Measurements from ENCODE around the gene CDH11.

DNA sequence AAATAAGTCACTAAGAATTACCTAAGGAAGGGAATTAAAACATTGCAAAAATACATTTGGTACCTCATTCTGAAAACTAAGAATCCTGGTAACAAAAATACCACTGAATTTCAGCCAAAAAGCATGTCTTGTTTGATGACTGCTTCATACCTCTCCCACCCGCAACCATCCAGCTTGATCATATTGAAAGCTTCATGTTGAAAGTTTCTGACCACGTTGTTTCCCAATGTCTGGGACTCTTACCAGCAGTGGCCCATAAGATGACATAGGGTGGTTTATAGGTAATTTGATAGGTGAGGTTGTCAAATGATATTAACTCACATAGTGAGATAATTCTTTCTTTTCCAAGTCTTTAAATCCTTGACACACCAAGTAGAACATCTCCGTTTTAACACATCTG, 139.3 kb downstream of the CDH11 start:
- TF ChIP-seq, protein P1, sequence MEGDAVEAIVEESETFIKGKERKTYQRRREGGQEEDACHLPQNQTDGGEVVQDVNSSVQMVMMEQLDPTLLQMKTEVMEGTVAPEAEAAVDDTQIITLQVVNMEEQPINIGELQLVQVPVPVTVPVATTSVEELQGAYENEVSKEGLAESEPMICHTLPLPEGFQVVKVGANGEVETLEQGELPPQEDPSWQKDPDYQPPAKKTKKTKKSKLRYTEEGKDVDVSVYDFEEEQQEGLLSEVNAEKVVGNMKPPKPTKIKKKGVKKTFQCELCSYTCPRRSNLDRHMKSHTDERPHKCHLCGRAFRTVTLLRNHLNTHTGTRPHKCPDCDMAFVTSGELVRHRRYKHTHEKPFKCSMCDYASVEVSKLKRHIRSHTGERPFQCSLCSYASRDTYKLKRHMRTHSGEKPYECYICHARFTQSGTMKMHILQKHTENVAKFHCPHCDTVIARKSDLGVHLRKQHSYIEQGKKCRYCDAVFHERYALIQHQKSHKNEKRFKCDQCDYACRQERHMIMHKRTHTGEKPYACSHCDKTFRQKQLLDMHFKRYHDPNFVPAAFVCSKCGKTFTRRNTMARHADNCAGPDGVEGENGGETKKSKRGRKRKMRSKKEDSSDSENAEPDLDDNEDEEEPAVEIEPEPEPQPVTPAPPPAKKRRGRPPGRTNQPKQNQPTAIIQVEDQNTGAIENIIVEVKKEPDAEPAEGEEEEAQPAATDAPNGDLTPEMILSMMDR (conservative IDR thresholded peaks at IDR 0.05; ENCODE audit: low read depth in 2 of 2) = no peak
- no peak for TF ChIP-seq POLR2AphosphoS5 (IDR thresholded peaks at IDR 0.05; ENCODE audit: low read depth)
- no peak for TF ChIP-seq EZH2phosphoT487 (IDR thresholded peaks at IDR 0.05; ENCODE audit: unreplicated experiment)
- TF ChIP-seq STAT1 (IDR thresholded peaks at IDR 0.05; ENCODE audit: unreplicated experiment) = no peak
- no peak for TF ChIP-seq CREB1 (CRISPR knock-in tag; IDR thresholded peaks at IDR 0.05; ENCODE audit: low read depth)
- TF ChIP-seq, protein P2, sequence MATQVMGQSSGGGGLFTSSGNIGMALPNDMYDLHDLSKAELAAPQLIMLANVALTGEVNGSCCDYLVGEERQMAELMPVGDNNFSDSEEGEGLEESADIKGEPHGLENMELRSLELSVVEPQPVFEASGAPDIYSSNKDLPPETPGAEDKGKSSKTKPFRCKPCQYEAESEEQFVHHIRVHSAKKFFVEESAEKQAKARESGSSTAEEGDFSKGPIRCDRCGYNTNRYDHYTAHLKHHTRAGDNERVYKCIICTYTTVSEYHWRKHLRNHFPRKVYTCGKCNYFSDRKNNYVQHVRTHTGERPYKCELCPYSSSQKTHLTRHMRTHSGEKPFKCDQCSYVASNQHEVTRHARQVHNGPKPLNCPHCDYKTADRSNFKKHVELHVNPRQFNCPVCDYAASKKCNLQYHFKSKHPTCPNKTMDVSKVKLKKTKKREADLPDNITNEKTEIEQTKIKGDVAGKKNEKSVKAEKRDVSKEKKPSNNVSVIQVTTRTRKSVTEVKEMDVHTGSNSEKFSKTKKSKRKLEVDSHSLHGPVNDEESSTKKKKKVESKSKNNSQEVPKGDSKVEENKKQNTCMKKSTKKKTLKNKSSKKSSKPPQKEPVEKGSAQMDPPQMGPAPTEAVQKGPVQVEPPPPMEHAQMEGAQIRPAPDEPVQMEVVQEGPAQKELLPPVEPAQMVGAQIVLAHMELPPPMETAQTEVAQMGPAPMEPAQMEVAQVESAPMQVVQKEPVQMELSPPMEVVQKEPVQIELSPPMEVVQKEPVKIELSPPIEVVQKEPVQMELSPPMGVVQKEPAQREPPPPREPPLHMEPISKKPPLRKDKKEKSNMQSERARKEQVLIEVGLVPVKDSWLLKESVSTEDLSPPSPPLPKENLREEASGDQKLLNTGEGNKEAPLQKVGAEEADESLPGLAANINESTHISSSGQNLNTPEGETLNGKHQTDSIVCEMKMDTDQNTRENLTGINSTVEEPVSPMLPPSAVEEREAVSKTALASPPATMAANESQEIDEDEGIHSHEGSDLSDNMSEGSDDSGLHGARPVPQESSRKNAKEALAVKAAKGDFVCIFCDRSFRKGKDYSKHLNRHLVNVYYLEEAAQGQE (IDR thresholded peaks at IDR 0.05; ENCODE audit: unreplicated experiment) = no peak
- TF ChIP-seq, protein P3, sequence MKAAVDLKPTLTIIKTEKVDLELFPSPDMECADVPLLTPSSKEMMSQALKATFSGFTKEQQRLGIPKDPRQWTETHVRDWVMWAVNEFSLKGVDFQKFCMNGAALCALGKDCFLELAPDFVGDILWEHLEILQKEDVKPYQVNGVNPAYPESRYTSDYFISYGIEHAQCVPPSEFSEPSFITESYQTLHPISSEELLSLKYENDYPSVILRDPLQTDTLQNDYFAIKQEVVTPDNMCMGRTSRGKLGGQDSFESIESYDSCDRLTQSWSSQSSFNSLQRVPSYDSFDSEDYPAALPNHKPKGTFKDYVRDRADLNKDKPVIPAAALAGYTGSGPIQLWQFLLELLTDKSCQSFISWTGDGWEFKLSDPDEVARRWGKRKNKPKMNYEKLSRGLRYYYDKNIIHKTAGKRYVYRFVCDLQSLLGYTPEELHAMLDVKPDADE (IDR thresholded peaks at IDR 0.05) = no peak
